A172 (cell line): ENCODE measurements around the gene WEE1. TPM values are rescaled to one million over a fixed set of nuclear protein-coding genes. Genes with fewer than 3 reads are reported as not detected.
"Not testable (repeated sequence)": the region's sequence is repeated elsewhere in the genome, so short reads cannot be mapped to it uniquely, and the experiment has no call there.

ENCODE experiments used
- DNase-seq: peaks from one replicate; pipeline ENCODE4 v3.0.0-alpha.2; 2015; ENCODE audit warnings: low spot score
- total RNA-seq: library from RNA; depleted of rRNA; stranded (reverse); fragments of >200 nt; shearing (Covaris generic); gene quantifications from 2 replicates; pipeline ENCODE4 v1.2.3, GENCODE V29; 2014; rRNA removed

The WEE1 gene
- total RNA-seq, 1 experiment from 2014 or later, result 77.8 TPM

DNA sequence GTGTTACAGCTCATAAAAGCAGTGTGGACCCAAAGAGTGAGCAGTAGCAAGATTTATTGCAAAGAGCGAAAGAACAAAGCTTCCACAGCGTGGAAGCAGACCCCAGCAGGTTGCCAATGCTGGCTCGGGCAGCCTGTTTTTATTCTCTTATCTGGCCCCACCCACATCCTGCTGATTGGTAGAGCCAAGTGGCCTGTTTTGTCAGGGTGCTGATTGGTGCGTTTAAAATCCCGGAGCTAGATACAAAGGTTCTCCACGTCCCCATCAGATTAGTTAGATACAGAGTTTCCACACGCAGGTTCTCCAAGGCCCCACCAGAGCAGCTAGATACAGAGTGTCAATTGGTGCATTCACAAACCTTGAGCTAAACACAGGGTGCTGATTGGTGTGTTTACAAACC, 48.9 kb downstream of the WEE1 start:
- DNase-seq, result not testable (repeated sequence)

DNA sequence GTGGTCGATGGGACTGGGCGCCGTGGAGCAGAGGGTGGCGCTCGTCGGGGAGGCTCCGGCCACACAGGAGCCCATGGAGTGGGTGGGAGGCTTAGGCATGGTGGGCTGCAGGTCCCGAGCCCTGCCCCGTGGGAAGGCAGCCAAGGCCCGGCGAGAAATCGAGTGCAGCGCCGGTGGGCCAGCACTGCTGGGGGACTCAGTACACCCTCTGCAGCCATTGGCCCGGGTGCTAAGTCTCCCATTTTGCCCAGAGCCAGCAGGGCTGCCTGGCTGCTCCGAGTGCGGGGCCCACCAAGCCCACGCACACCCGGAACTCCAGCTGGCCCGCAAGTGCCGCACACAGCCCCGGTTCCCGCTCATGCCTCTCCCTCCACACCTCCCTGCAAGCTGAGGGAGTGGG, 49.6 kb downstream of the WEE1 start:
- DNase-seq, result not testable (repeated sequence)

DNA sequence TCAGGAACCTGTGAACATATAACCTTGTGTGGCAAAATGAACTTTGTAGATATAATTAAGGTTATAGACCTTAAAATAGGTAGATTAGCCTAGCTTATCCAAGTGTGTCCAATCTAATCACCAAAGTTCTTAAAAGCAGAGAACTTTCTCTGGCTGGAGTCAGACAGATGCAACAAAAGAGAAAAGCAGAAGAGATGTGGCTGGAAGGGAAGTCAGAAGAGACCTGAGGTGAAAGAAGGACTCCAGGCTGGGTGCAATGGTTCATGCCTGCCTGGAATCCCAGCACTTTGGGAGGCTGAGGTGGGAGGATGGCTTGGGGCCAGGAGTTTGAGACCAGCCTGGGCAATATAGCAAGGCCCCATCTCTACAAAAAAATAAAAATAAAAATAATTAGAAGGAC, 51.0 kb downstream of the WEE1 start:
- no peak for DNase-seq

GRCh38 chr11:9625162-9625561, 51.7 kb downstream of the WEE1 start:
- no peak for DNase-seq

- DNase-seq, result no peak
Measured at GRCh38 chr11:9625728-9626127, 52.3 kb downstream of the WEE1 start.

DNA sequence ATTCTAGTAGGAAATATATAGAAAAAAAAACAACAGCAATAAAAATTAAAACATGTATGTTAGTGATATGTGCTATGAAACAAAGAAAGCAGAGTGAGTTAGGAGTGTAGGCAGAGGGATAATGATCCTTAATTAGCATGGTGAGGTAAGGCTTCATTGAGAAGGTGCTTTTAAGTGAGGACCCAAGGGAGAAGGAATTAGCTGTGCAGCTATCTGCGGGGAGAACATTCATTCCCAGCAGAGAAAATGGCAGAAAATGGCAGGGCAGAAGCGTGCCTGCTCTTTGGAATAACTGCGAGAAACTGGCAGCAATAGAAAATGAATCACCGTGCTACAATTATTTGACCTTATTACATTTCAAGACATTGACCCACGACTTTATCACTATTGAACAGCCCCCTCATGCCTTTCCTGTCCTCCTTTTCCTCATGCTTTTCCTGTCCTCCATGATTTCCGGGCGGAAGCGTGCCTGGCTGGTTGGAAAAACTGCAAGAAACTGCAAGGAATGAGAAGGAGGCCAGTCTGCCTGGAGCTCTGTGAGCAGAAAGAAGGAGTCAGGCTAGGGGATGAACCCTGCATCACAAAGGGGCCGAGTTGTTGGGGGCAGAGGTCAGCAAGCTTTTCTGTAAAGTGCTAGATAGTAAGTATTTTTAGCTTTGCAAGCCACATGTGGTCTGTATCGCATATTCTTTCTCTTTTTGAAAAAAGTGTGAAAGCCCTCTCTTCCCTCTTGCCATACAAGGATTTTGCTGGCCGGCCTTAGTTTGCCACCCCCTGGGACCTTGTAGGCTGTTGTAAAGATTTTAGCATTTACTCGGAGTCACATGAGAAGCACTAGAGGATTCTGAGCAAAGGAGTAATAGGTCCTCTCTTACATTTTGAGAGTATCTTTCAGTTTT, 53.3 kb downstream of the WEE1 start:
- DNase-seq, result no peak

- DNase-seq, result no peak
Measured at GRCh38 chr11:9629064-9629463, 55.6 kb downstream of the WEE1 start.

DNA sequence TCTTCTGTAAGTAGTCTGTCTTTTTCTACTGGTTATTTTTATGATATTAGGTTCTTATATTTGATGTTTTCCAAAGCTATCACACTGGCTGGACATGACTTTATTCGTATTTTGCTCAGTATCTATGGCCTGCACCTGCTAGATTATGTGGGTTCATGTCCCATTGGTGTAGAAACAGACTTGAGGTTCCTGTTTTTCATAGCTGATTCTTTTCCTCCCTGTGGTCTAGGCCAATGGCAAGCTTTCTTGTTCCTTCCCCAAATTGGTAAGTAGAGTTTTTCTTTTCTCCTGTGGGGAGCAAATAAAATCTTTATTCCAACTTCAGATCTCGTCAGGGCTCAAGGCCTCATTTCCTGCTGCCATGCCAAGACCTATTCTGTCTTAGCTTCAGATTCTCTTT, 60.2 kb downstream of the WEE1 start:
- DNase-seq, result no peak

- DNase-seq, result no peak
Measured at GRCh38 chr11:9636691-9637090, 63.2 kb downstream of the WEE1 start.

GRCh38 chr11:9639099-9639498, 65.6 kb downstream of the WEE1 start:
- DNase-seq, result no peak

Other genes starting within 250 kb of the WEE1 start
- 95.3 and 115 TPM in 2 replicates for gene IPO7, start 189.0 kb upstream of the WEE1 start, total RNA-seq
- 26.5 and 28.8 TPM in 2 replicates for gene ZNF143, start 112.7 kb upstream of the WEE1 start, total RNA-seq
- gene SWAP70, start 90.4 kb downstream of the WEE1 start, total RNA-seq, result 43.2 and 54.7 TPM in 2 replicates